CMK (cell line): ENCODE measurements around the gene SEL1L.
A peak's percentile ranks its signal among the peaks of the same experiment; 100 is the strongest.
"Not testable (repeated sequence)": the region's sequence is repeated elsewhere in the genome, so short reads cannot be mapped to it uniquely, and the experiment has no call there.

Source experiments
- DNase-seq: peaks from one replicate; pipeline ENCODE4 v3.0.0-alpha.2; 2010; ENCODE audit warnings: low read depth

SEL1L gene

DNA sequence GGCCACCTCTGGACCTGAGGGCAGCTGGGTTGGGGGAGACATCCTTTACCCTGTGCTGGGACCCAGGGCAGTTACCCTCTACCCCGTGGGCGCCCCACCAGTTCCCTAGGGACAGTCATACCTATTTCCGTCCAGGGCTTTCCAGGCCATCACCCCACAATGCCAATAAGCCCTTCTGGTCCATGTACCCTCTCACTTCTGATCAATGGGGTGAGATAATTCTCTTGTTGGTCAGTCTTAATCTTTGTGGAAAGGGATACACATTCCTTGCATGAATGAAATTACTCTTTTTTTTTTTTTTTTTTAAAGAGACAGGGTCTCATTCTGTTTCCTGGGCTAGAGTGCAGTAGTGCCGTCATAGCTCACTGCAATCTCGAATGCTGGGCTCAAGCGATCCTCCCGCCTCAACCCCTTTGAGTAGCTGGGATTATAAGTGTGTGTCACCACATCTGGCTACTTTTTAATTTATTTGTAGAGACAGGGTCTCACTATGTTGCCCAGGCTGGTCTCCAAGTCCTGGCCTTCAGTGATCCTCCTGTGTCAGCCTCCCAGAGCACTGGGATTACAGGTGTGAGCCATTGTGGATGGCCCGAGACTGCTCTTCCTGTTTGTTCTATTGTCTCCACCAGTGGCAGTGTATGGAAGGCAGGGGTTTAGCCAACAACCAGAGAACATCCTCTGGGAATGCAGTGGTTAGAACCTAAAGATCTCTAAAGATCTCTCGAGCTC lies 87.2 kb downstream of the SEL1L start:
- no peak for DNase-seq

DNA sequence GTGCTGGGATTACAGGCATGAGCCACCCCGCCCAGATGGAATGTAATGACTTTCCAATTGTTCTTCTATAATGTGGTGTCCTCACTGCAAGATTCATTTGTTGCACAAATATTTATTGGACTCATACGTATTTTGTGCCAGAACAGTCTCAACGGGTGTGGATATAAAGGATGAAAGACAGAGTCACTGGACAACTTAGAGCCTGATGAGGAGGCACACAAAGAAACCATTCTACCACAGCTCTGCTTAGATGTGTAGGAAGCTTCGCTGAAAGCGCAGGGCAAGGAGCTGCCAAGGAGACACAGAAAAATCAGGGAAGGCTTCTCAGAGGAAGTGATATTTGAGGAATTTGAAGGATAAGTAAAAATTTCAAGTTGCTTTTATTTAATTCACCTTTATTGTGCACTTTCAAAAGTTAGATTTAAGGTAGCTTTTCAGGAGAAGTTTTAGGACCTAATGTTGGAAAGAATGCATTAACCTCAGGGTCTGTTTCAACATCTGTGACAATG lies 92.0 kb downstream of the SEL1L start:
- DNase-seq, result no peak

DNA sequence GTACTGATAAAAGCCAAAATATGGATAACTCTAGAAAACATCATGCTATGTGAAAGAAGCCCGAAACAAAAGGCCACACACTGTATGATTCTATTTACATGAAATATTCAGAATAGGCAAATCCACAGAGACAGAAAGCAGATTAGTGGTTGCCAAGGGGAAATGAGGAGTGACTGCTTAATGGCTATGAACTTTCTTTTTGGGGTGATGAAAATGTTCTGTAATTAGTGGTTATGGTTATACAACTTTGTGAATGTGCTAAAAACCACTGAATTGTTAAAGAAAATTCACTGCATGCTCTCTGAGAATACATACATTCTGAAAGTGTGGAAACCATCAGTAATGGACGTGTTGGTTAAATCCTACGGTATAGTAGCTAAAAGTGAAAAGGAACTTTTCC lies 93.6 kb downstream of the SEL1L start:
- no peak for DNase-seq

GRCh38 chr14:81437244-81437643 lies 96.4 kb downstream of the SEL1L start:
- DNase-seq, result no peak

DNA sequence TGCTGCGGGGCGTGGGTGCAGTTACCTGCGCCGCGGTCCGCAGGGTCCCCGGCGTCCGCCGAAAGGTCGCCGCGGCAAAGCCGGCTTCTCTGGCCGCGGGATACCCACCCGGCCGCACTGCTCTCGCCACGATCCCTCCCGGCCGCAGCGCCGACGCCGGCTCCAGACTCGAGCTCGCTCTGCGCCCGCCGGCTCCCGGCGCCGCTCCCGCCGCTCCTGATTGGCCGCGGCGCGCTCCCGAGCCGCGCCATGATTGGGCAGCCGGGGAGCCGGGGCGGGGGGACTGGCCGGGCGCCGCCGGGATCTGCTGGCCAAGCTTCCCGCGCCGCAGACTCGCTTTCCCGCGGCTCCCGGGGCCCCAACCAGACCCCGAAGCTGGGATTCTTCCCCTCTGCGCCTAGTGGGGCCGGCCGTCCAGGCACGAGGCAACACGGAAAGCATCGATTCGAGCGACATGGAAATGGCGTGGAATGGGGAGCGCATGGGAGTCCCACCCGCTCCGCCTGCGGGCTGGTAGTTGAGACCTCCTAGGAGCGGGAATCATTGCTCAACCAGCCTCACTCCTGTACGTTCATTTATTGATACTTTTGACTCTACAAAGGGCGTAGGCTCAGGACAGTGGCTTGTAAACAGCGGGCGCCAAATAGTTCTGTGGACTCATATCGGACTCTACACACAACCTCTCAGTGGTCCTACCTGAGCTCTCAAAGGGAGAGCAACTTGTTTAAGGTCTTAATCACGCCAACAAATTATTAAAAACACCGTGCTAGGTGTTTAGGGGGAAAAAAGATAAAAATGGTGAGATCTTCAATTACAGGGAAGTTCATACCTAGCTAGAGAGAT lies 97.1 kb downstream of the SEL1L start:
- DNase-seq, result peak; percentile 38

DNA sequence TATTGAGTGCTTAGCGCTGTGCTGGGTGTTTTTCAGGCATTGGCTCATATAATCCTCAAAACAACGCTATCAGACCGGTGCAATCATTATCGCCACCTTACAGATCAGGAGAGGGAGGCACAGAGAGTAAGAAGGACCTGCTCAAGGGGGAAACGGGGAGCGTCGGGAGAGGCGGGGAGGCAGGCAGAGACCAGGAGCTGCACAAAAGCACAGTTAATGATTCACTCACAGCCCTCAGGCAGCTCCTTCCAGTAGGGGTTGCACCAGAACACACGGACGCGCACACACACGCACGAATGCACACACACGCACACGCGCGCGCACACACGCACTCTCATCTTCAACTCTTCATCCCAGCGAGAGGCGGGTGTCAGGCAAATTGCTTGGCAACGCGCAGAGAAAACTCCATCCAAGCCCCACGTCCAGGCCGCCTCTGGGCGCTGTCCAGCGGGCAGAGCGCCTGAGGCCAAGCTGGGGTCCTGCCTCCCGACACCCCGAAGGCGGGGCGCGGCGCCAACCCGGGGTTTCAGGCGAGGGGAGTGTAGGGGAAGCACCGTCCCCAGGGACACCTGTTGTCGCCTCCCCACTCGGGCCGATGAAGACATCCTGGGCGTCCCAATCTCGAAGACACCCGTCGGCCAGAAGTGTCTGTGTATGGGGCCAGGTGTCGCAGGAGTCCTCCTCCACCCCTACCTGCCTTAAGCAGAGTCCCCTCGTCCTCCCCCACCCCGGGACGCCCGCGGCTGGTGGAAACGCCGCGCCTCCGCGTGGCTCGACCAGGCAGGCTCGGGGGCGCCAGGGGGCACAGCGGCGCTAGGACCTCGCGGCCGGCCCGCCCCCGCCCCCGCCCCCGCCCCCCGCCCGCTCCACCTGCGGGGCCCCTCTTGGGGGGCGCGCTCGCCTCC lies 98.0 kb downstream of the SEL1L start:
- no peak for DNase-seq

DNA sequence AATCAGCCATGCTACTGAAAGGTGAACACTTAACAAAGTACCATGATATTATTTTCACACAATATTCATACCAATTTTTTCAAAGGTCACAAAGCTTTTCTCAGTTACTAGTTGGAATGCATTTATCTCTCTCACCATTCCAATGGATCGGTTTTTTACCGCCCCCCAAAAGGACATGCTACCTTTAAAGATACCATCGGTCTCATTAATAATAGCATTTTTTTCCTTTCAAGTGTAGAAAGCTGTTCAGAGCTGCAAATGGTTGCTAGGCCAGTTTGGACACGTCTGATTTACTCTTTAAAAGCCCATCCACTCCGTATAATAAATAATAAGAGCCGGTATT lies 98.6 kb downstream of the SEL1L start:
- no peak for DNase-seq

- DNase-seq, result peak; percentile 61
These were observed 99.4 kb downstream of the SEL1L start for GRCh38 chr14:81434230-81434629.

- DNase-seq, result no peak
These were observed 100.3 kb downstream of the SEL1L start for GRCh38 chr14:81433378-81433777.

DNA sequence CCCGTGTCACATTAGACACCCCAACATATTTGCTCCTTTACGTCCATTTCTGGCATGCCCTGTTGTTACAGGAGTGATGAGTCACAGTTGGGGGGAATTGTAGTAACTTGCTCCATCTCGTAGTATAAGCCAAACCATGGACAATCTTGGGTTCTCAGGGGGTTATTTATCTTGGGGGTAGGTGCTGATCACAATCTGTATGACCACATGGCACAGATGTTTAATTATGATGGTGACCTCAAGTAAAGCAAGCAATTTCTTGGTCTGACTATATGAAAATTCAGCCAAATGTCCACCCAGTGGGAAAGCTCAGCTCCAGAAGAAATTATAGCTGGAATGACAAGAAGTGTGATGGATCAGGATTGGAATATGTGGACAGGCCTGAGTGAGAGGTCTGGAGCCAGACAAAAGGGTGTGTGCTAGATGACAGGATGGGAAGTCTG lies 101.4 kb downstream of the SEL1L start:
- DNase-seq, result no peak

- DNase-seq, result no peak
These were observed 103.4 kb downstream of the SEL1L start for GRCh38 chr14:81430235-81430634.

DNA sequence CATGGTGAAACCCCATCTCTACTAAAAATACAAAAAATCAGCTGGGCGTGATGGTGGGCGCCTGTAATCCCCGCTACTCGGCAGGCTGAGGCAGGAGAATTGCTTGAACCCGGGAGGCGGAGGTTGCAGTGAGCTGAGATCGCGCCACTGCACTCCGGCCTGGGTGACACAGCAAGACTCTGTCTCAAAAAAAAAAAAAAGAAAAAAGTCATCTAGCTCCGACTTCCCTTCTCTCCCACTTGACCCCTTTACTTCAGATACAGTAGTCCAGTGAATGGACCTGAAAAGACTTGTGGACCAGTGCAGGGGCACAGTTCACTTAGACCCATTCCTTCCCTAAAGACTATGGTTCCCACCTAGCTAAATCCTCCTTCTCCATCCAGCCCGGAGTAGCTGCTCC lies 103.9 kb downstream of the SEL1L start:
- DNase-seq, result not testable (repeated sequence)

DNA sequence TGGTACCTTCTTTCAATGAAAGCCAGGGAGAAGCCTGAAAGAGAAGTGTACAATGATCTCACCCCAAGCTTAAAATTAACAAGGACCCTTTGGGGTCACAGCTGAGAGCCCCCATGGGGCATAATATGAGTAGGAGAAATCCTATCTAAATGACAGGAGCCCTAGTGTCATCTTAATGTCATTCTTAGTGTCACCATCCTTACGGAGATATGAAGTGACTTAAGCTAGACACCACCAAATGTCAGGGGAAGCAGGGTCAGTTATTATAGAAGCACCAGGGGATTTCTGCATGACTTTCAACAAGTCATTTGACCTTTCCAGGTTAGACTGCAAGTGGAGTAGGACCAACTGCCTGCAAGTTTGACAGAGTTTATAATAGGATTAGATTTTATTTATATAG lies 104.6 kb downstream of the SEL1L start:
- DNase-seq, result no peak

- no peak for DNase-seq
These were observed 106.2 kb downstream of the SEL1L start for GRCh38 chr14:81427348-81428058.

DNA sequence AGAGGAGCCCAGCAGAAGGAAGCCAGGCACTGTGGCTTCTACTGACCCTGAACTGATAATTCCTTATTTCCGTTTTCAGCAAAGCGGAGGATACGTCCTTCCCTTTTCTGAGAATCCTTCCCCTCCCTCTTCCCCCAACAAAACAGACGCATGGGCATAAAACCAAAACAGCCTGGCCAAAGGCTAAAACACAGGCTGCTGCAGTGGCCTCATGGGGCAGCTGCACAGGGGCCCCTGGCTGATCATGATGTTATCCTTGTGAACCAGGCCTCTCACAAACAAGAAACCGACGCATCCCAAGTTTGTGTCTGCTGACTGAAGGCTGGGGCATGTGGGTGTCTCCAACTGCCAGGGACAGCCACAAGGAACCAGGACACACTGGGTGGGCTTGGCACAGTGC lies 110.1 kb downstream of the SEL1L start:
- DNase-seq, result no peak
